Stimulated activated CD8-positive, alpha-beta memory T cell treated with anti-CD3 and anti-CD28 coated beads, Interleukin-7, amount 100 ng/mL, for 1 hour (primary cell): ENCODE data around the gene TSACC.
"Not testable (repeated sequence)": the region's sequence is repeated elsewhere in the genome, so short reads cannot be mapped to it uniquely, and the experiment has no call there.

ENCODE experiments used
- DNase-seq, 2 donors: peaks; one replicate each; pipeline ENCODE4 v3.0.0-alpha.2; 2020; ENCODE audit warnings: low read depth in 2 of 2

TSACC gene

DNA sequence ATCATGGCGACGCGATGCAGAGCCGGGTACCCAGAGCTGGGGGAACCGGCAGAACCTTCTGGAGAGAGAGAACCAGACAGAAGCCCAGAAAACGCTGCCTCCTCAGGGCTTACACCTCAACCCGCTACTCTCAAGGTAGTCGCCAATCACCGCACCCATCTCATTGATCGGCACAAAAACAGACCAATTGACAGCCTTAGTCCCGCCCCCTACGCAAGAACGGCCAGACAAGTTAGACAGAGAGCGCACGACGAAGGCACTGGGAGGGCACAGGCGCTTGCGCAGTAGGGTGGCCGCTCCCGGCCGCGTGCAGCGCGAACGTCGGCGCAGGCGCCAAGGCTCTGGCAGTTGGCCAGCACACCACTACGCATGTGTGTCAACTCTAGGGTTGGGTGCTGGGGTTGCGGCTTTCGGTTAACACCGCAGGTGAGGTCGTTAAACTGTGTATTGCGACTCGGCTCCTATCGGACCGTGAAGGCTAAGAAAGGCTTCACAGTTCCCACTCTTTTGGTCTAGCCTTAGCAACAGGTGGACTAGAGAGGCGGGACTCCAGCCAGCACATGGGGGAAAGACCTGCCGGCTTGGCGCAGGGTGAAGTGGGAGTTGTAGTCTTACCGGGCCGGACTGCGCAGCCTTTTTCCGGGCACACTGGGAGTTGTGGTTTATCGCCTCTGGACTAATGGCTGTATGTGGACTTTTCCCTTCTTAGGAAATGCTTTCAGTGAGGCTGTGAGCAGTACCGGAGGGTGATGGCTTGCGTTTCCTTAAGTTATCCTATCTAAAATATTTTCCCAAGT is at the start of gene TSACC, which contains the start of gene CCT3:
TSACC (plus strand) TSS at position 347 of the 797 bp plus-strand sequence. CDS start 1,232 bp downstream, outside the sequence.
CCT3 (minus strand) TSS at position 113 of the 797 bp plus-strand sequence; CDS start at position 5, 108 bp downstream.
- DNase-seq: peak; percentile 98 to 99

DNA sequence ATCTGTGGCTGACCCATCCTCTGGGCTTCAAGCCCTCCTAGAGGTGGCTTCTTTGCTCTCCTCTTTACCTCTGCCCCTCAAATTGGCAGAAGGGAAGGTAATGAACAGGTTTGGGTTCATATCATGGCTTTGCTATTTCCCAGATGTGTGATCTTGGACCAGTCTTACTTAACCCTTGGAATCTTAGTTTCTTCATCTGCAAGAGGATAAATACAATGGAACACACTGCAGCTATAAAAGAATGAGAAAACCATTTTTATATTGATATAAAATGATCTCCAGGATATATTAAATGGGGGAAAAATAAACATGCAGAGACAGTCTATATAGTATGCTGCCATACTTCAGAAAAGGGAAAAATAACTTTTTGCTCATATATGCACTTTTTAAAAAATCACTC is 48.5 kb upstream of the TSACC start:
- no peak for DNase-seq

DNA sequence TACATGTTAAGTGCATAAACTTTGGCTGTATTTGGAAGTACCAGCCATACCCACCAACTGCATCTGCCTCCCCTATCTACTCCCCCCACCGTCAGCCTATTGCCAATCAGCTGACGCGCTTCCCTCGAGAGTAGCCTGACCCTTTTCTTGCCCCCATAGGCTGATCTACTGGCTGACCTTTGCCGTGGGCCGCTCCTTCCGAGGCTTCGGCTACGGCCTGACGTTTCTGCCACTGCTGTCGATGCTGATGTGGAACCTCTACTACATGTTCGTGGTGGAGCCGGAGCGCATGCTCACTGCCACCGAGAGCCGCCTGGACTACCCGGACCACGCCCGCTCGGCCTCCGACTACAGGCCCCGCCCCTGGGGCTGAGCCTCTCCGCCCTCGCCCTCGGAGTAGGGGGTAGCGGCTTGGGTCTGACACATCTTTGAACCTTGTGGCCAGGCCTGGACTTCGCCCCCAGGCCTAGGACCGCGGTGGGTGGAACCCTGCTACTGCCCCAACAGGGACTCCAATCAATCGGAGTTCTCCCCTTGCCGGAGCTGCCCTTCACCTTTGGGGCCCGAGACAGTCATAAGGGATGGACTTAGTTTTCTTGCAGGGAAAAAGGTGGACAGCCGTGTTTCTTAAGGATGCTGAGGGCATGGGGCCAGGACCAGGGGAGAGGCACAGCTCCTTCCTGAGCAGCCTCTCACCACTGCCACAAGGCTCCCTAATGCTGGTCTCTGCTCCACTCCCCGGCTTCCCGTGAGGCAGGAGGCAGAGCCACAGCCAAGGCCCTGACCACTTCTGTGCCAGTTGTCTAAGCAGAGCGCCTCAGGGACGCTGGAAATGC is 46.9 kb upstream of the TSACC start:
- DNase-seq: no peak

DNA sequence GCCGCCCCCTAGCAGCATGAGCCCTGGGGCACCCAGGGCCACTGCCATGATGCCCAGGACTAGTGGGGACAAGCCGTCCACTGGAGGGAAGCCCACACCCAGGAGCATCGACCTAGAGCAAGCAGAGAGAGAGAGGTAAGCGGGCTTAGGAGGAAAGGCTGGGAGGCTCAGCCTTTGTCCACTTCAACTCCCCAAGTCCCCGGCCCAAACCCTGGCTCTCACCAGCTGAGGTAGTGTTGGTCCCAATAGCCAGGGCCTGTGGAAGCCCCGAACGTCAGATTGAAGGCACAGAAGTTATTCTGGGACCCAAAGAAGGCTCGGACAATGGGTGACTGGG is 45.3 kb upstream of the TSACC start:
- no peak for DNase-seq

GRCh38 chr1:156293895-156294294 is 44.4 kb upstream of the TSACC start:
- DNase-seq: no peak

DNA sequence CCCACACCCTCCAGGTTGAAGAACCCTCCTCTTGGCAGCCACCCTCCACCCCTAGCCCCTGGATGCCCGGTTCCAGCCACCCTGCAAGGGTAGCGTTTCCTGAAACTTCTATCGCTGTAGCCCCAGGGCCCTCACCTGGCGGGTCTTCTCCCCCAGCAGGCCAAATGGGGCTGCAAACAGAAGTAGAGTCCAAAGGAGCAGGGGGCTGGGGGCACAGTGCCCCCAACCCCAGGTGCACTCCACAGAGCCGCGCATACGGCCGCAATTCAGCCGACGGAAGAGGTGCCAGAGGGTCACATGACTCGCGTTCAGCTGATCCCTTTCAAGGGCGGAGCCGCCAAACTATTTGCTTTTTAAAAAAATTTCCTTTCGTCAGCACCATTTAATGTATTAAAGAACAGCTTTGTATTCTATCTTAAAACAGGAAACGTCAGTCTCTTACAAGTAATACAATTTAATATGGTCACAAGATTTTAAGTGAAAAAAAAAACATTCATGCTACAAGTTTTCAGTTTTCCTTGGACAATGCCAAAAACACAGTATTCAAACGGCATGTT is 42.9 kb upstream of the TSACC start, which contains the start of gene GLMP:
GLMP (minus strand) TSS at position 289 of the 557 bp plus-strand sequence; CDS start at position 255, 34 bp downstream.
- peak; percentile 20 to 28 for DNase-seq

DNA sequence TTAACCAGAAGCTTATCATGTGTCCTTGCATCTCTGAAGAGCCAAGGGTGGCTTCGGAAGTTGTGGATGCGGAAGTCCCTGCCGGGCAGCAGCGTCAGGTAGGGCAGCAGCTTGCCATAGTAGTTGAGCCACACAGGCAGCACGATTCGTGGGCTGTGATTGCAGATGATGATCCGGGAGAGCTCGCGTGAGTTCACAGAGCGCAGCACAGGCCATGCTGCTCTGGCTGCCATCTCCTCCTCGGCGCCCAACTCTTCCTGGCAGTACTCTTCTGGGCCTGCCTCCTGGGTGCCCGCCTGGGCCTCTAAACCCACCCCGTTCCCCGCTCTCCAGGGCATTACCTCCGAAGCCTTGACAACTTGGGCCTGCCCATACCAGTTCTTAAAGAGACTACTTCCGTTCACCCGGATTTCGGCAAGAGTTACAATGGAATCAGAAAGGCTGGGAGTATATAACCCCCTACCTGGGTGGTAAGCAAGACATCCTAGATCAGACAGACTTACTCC is 39.4 kb upstream of the TSACC start, which contains the start of gene VHLL:
VHLL (minus strand) TSS at position 456 of the 506 bp plus-strand sequence; CDS start at position 338, 118 bp downstream.
- no peak for DNase-seq

DNA sequence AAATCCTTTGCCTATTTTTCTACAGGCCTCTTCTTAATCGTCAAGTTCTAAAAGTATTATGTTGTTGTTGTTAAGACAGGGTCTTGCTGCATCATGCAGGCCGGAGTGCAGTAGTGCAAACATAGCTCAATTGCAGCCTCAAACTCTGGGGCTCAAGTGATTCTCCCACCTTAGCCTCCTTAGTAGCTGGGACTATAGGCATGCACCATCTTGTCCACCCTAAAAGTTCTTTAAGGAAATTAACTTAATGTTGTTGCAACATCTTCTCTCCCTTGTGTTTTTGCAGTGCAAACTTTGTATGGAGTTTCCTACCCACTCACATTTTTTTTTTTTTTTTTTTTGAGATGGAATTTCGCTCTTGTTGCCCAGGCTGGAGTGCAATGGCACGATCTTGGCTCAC is 35.1 kb upstream of the TSACC start:
- DNase-seq: no peak

- DNase-seq: no peak
These were observed 33.1 kb upstream of the TSACC start for GRCh38 chr1:156305215-156305614.

GRCh38 chr1:156308078-156308477 is 30.2 kb upstream of the TSACC start:
- no peak for DNase-seq

- no peak for DNase-seq
These were observed 27.4 kb upstream of the TSACC start for GRCh38 chr1:156310962-156311361.

DNA sequence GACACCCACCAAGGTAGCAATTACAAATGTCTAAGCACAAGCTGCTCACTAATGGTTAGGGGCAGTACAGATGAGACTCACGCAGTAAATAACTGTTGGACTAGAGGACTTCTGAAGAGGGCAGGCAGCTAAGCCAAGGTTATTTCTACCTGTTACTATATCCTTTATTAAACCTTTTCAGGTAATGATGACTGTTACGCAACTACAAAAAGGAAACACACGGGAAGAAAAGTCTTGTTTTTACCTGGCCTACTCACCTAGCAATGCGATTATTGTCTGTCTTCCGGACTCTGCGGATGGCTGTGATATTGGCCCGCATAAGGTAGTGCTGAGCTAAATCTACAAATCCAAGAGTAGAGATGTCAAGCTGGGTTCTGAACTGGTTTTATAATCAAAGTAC is 21.4 kb upstream of the TSACC start:
- DNase-seq: no peak

- no peak for DNase-seq
These were observed 18.7 kb upstream of the TSACC start for GRCh38 chr1:156319664-156320063.

- DNase-seq: no peak
These were observed 17.8 kb upstream of the TSACC start for GRCh38 chr1:156320560-156320959.

- not testable (repeated sequence) for DNase-seq
These were observed 15.1 kb upstream of the TSACC start for GRCh38 chr1:156323179-156323578.

DNA sequence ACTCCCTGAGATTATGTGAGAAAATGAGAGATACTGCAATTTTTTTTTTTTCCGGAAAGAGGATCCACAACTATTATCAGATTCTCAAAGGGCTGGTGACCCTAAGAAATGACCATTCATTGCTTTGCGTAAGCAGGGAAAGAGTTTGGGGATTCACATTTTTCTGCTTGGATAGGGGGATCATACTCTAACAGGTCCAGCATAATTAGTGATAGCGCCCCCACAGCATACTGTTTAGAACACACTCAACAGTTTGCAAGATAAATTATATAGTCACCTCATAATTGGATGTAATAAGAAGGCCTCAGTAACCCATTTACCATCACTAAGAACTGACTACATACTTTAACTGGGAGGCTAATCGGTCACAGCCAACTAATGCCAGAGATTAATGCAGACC is 2.1 kb upstream of the TSACC start:
- no peak for DNase-seq

GRCh38 chr1:156337052-156337887 is 1.1 kb upstream of the TSACC start:
- DNase-seq: no peak

- DNase-seq: no peak
These were observed 492 bp upstream of the TSACC start for GRCh38 chr1:156337888-156338179.

DNA sequence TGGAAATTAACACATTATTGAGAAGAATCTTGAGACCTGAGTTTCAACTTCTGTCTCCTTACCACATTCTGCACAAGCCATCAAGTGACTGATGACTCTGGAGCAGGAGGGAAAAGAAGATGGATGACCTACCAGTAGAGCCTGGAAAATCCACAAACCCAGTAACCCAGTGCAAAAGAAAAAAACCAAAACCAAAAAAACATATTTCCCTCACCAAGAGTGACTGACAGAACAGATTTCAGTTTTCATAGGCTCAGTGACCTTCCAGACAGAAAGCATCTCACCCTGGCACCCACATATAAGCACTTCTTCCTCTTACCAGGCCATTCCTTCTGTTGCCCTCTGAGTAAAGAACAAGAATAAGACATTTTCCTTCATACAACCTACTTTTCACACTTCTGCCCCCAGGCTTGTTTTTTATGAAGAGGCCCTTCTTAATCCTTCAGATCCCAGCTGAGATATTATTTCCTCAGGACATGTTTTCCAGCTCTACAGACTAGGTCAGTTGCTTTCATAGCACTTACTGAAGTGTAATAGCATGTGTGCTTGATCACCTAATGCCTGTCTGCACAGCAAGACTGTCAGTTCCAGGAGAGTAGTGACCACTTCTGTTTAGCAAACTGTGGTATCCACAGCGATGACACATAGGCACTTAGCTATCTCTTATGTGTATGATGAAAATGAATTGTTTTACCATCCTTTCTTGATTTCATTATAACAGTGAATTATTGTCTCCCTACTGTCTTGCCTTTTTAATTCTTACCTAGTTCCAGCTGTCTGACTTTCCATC is 4.0 kb downstream of the TSACC start:
- no peak for DNase-seq

- no peak for DNase-seq
These were observed 6.1 kb downstream of the TSACC start for GRCh38 chr1:156344409-156344808.

DNA sequence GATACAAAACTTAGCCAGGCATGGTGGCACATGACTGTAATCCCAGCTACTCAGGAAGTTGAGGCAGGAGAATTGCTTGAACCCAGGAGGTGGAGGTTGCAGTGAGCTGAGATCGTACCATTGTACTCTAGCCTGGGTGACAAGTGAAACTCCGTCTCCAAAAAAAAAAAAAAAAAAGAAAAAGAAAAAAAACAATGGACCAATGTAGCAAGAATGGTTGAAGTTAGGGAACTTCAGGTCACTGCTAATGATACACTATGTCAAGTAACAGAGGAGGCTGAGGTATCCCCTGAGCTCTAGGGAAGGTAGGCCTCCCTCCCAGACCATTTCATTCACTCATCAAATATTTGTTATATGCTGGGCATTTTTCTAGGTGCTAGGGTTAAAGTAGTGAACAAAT is 7.7 kb downstream of the TSACC start:
- DNase-seq: not testable (repeated sequence)
